Calu3 (cell line): Measurements from ENCODE around the gene DGKI. TPM values are rescaled to one million over a fixed set of nuclear protein-coding genes. Genes with fewer than 3 reads are reported as not detected.

Source experiments
- BruUV-seq: library from RNA; stranded (reverse); fragments of 400-500 nt; replicated peaks from 2 replicates; lab custom pipeline; 2021; lab: Mats Ljungman, UMichigan
- CTCF ChIA-PET: fragments of 300-600 bp; sonication (Branson Sonifier 250); formaldehyde crosslinking; loops from one replicate; lab custom pipeline; 2022; ENCODE audit warnings: antibody characterized with exemption; lab: Charles Lee
- DNase-seq: peaks from one replicate; pipeline ENCODE4 v3.0.0; 2022
- H3K27ac Mint-ChIP-seq: one replicate; pipeline ENCODE4 v1.8.0; 2022; ENCODE audit warnings: mixed read lengths; ENCODE audit not compliant: unreplicated experiment
- H3K27me3 Mint-ChIP-seq: one replicate; pipeline ENCODE4 v1.8.0; 2022; ENCODE audit warnings: mixed read lengths; ENCODE audit not compliant: unreplicated experiment
- H3K36me3 Mint-ChIP-seq: one replicate; pipeline ENCODE4 v1.8.0; 2022; ENCODE audit warnings: mild to moderate bottlenecking, moderate library complexity, mixed read lengths; ENCODE audit not compliant: insufficient read depth, unreplicated experiment
- H3K4me1 Mint-ChIP-seq: one replicate; pipeline ENCODE4 v1.8.0; 2022; ENCODE audit warnings: mild to moderate bottlenecking, low read depth, mixed read lengths; ENCODE audit not compliant: unreplicated experiment
- H3K4me3 Mint-ChIP-seq: one replicate; pipeline ENCODE4 v1.8.0; 2022; ENCODE audit warnings: mild to moderate bottlenecking, low read depth, moderate library complexity, mixed read lengths; ENCODE audit not compliant: unreplicated experiment
- H3K9me3 Mint-ChIP-seq: one replicate; pipeline ENCODE4 v1.8.0; 2022; ENCODE audit warnings: low read depth, mixed read lengths; ENCODE audit not compliant: unreplicated experiment
- intact Hi-C: fragments of 100-400 bp; cut with micrococcal nuclease; formaldehyde crosslinking; loops from one replicate; pipeline ENCODE4 v1.10.0; 2022; ENCODE audit not compliant: unreplicated experiment
- total RNA-seq: library from RNA; stranded (reverse); gene quantifications from 2 replicates; pipeline ENCODE4 v1.2.3, GENCODE V29; 2022
- TF ChIP-seq, protein P1 (sequence below): fragments of 200-600 bp; IDR thresholded peaks from one replicate; pipeline ENCODE4 v1.8.0; 2022; ENCODE audit warnings: antibody characterized with exemption; ENCODE audit not compliant: unreplicated experiment

The DGKI gene
- total RNA-seq, 1 experiment from 2014 or later, result not detected

DNA sequence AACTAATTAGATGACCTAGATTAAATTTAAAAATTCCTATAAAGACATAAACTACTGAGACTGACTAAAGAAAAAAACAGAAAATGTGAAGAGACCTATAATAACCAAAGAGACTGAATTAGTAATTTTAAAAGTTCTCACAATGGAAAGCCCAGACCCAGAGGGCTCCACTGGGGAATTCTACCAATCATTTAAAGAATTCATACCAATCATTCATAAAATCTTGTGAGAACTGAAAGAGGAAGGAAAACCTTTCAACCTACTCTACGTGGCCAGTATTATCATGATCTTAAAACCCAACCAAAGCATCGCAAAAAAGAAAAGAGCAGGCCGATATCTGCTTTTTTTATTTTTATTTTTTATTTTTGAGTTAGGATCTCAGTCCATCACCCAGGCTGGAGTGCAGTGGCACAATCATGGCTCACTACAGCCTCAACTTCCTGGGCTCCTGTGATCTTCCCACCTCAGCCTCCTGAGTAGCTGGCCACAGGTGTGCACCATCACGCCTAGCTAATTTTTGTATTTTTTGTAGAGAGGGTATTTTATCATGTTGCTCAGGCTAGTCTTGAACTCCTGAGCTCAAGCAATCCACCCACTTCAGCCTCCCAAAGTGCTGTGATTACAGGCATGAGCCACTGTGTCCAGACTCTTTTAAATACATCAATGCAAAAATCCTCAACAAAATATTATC lies 48.6 kb downstream of the DGKI start:
- CTCF ChIA-PET, result no interaction called here
- TF ChIP-seq, protein P1, sequence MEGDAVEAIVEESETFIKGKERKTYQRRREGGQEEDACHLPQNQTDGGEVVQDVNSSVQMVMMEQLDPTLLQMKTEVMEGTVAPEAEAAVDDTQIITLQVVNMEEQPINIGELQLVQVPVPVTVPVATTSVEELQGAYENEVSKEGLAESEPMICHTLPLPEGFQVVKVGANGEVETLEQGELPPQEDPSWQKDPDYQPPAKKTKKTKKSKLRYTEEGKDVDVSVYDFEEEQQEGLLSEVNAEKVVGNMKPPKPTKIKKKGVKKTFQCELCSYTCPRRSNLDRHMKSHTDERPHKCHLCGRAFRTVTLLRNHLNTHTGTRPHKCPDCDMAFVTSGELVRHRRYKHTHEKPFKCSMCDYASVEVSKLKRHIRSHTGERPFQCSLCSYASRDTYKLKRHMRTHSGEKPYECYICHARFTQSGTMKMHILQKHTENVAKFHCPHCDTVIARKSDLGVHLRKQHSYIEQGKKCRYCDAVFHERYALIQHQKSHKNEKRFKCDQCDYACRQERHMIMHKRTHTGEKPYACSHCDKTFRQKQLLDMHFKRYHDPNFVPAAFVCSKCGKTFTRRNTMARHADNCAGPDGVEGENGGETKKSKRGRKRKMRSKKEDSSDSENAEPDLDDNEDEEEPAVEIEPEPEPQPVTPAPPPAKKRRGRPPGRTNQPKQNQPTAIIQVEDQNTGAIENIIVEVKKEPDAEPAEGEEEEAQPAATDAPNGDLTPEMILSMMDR, result no peak
- H3K4me3 Mint-ChIP-seq, result no peak overlapping the region
- H3K36me3 Mint-ChIP-seq, result no peaks in the 10 kb centered on the region
- H3K27ac Mint-ChIP-seq, result no peak overlapping the region
- intact Hi-C loops, result no loop called here
- no TSS peak for BruUV-seq
- peaks cover 34% of the 10 kb centered on the region for H3K27me3 Mint-ChIP-seq
- DNase-seq, result no peak
- no peaks in the 10 kb centered on the region for H3K4me1 Mint-ChIP-seq
- peaks cover 6% of the 10 kb centered on the region for H3K9me3 Mint-ChIP-seq

DNA sequence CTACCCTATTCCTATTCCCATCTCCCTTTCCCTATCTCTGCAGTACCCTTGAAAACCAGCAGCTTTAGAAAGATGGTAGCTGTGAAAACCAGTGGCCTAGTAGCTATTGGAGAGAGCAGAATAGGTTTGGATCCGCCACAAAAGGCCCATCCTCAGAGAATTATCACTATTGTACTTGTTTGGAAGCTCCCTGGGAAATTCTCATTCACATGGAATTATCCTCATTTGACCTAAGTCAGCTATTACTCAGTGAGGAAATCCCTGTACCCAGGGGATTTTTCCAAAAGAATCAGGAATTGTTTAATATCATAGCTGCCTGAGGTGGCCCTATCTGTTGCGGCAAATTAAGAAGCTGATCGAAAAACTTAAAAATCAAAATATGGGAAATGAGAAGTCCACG lies 51.6 kb downstream of the DGKI start:
- CTCF ChIA-PET, result no interaction called here
- no TSS peak for BruUV-seq
- H3K36me3 Mint-ChIP-seq, result no peaks in the 10 kb centered on the region
- peaks cover 6% of the 10 kb centered on the region for H3K9me3 Mint-ChIP-seq
- intact Hi-C loops, result no loop called here
- H3K27ac Mint-ChIP-seq, result no peak overlapping the region
- TF ChIP-seq, protein P1, result no peak
- no peak overlapping the region for H3K4me3 Mint-ChIP-seq
- no peak for DNase-seq
- H3K4me1 Mint-ChIP-seq, result no peaks in the 10 kb centered on the region
- peaks cover 34% of the 10 kb centered on the region for H3K27me3 Mint-ChIP-seq

DNA sequence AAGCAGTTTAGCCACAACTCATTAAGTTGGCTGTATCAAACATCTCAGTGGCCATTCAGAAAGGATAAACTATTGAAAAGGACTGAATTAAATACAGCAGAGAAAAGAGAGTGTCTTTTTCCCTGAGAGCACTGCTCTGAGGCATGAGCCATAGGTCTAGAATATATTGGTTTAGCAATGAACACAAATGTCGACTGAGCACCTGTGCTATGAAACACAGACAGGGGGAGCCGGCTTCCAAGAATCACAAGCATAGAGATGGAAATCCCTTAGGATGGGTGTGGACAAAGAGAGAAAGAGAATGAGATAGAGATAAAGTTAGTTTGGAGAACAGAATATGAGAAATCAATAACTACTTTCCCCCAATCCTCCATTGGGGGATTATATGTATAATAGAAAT lies 54.8 kb downstream of the DGKI start:
- Mint-ChIP-seq H3K27me3 (peaks cover 34% of the 10 kb centered on the region), H3K9me3 (peaks cover 11% of the 10 kb centered on the region)

GRCh38 chr7:137790828-137791227 lies 55.9 kb downstream of the DGKI start:
- intact Hi-C loops, result no loop called here
- TF ChIP-seq, protein P1, result no peak
- H3K27ac Mint-ChIP-seq, result no peak overlapping the region
- no peak for DNase-seq
- BruUV-seq, result no TSS peak
- H3K4me3 Mint-ChIP-seq, result no peak overlapping the region
- H3K4me1 Mint-ChIP-seq, result no peaks in the 10 kb centered on the region
- CTCF ChIA-PET, result no interaction called here
- peaks cover 34% of the 10 kb centered on the region for H3K27me3 Mint-ChIP-seq
- H3K36me3 Mint-ChIP-seq, result no peaks in the 10 kb centered on the region
- peaks cover 9% of the 10 kb centered on the region for H3K9me3 Mint-ChIP-seq

More for the DNA sequence above, 54.8 kb downstream of the DGKI start:
- H3K27ac Mint-ChIP-seq, result no peak overlapping the region
- no peak overlapping the region for H3K4me3 Mint-ChIP-seq
- no peaks in the 10 kb centered on the region for H3K36me3 Mint-ChIP-seq
- TF ChIP-seq, protein P1, result no peak
- no peaks in the 10 kb centered on the region for H3K4me1 Mint-ChIP-seq
- intact Hi-C loops, result no loop called here
- no TSS peak for BruUV-seq
- CTCF ChIA-PET, result no interaction called here
- no peak for DNase-seq
